Neural crest cell (in vitro differentiated cells): ENCODE measurements around the gene PSMD3. TPM values are rescaled to one million over a fixed set of nuclear protein-coding genes. Genes with fewer than 3 reads are reported as not detected.

Source experiments
- DNase-seq: peaks from one replicate; pipeline ENCODE4 v3.0.0; 2021; ENCODE audit warnings: low read depth, mixed read lengths, low spot score
- H3K27ac Mint-ChIP-seq: one replicate; pipeline ENCODE4 v1.8.0; 2021; ENCODE audit warnings: mild to moderate bottlenecking, mixed read lengths; ENCODE audit not compliant: unreplicated experiment
- H3K27me3 Mint-ChIP-seq: 2 replicates; pipeline ENCODE4 v1.8.0; 2021; ENCODE audit warnings: low read depth, mild to moderate bottlenecking, mixed read lengths
- H3K36me3 Mint-ChIP-seq: 2 replicates; pipeline ENCODE4 v1.8.0; 2021; ENCODE audit warnings: low read depth, mild to moderate bottlenecking, mixed read lengths
- H3K4me1 Mint-ChIP-seq: 2 replicates; pipeline ENCODE4 v1.8.0; 2021; ENCODE audit warnings: mixed read lengths
- H3K4me3 Mint-ChIP-seq: one replicate; pipeline ENCODE4 v1.8.0; 2021; ENCODE audit warnings: mild to moderate bottlenecking, mixed read lengths
- H3K9me3 Mint-ChIP-seq: 2 replicates; pipeline ENCODE4 v1.8.0; 2021; ENCODE audit warnings: mixed read lengths
- CTCF ChIP-seq: fragments of 200-600 bp; sonication (generic); conservative IDR thresholded peaks from 2 replicates; pipeline ENCODE4 v1.5.0; 2021; ENCODE audit warnings: antibody characterized with exemption, mild to moderate bottlenecking
- total RNA-seq: library from RNA; stranded (reverse); gene quantifications from 2 replicates; pipeline ENCODE4 v1.2.1, GENCODE V29; 2021

Gene PSMD3
- total RNA-seq, 1 donor from 2014 or later, result 157 TPM

- H3K4me3 Mint-ChIP-seq, result no peak overlapping the region
- TF ChIP-seq CTCF, result no peak
- no peaks in the 10 kb centered on the region for H3K9me3 Mint-ChIP-seq
- peaks cover 1% of the 10 kb centered on the region for H3K36me3 Mint-ChIP-seq
- H3K4me1 Mint-ChIP-seq, result peaks cover 12% of the 10 kb centered on the region
- no peak overlapping the region for H3K27ac Mint-ChIP-seq
- peaks cover 3% of the 10 kb centered on the region for H3K27me3 Mint-ChIP-seq
- no peak for DNase-seq
Observed at GRCh38 chr17:40015998-40016985, 35.7 kb downstream of the PSMD3 start.

GRCh38 chr17:40017422-40018080, 36.9 kb downstream of the PSMD3 start:
- TF ChIP-seq CTCF, result no peak
- Mint-ChIP-seq H3K4me3 (no peak overlapping the region), H3K9me3 (no peaks in the 10 kb centered on the region), H3K4me1 (peaks cover 12% of the 10 kb centered on the region), H3K27me3 (peaks cover 3% of the 10 kb centered on the region), H3K27ac (peak overlapping the region; percentile 43), H3K36me3 (peaks cover 2% of the 10 kb centered on the region)
- DNase-seq, result no peak

- Mint-ChIP-seq H3K9me3 (no peaks in the 10 kb centered on the region), H3K27me3 (peaks cover 3% of the 10 kb centered on the region), H3K4me1 (peaks cover 11% of the 10 kb centered on the region), H3K36me3 (peaks cover 2% of the 10 kb centered on the region), H3K27ac (peak overlapping the region; percentile 85), H3K4me3 (no peak overlapping the region)
- no peak for DNase-seq
- no peak for TF ChIP-seq CTCF
Observed at GRCh38 chr17:40018211-40019121, 37.9 kb downstream of the PSMD3 start.

- Mint-ChIP-seq H3K27ac (no peak overlapping the region), H3K9me3 (no peaks in the 10 kb centered on the region), H3K4me1 (peaks cover 6% of the 10 kb centered on the region), H3K4me3 (no peak overlapping the region), H3K36me3 (peaks cover 2% of the 10 kb centered on the region), H3K27me3 (no peaks in the 10 kb centered on the region)
- no peak for TF ChIP-seq CTCF
- DNase-seq, result no peak
Observed at GRCh38 chr17:40019140-40019991, 38.8 kb downstream of the PSMD3 start.
